Fibroblast of pulmonary artery (primary cell): ENCODE measurements around the gene GM2A.

Experiments used
- DNase-seq: peaks from one replicate; pipeline ENCODE4 v3.0.0-alpha.2; 2010; ENCODE audit warnings: low read depth
- H3K4me3 ChIP-seq: replicated peaks from 2 replicates; pipeline ENCODE4 v1.5.1; 2011; ENCODE audit warnings: low read depth, mild to moderate bottlenecking, control low read depth, low read length, moderate library complexity
- TF ChIP-seq, protein P1 (sequence below): IDR thresholded peaks from 2 replicates; pipeline ENCODE4 v1.5.1; 2011; ENCODE audit warnings: mild to moderate bottlenecking, control low read depth, low read length, inconsistent platforms; ENCODE audit errors: missing control alignments

GM2A gene

DNA sequence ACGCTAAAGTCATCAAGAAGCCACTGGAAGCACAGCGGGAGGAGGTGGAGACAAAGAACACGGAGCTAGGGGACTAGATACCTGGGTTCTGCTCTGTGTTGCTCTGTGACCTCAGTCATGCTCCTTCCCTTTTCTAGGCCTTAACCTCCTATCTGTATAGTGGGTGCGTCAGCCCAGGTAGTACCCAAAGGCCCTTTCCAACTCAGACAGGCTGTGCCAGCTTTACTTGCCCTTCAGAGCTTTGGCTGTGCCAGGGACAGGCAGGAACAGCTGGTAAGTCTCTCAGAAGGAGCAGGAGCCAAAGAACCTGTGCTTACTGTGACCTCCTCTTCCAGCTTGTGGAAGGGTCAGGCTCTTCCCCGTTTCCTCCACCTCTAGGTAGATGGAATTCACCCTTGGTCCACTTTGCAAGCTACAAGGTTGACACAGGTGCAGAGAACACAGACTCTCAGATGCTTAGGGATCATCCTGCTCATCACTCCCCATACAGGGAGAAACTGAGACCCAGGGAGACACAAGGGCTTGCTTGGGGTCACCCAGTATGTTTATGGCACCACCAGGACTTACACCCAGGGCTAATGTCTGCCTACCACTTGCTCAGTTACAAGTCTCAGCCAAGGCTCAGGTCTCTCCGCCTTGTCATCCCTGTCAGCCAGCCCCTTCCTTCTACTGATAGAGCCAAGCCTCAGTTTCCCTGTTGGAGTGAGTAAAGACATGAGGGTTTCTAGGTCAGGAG lies 30.8 kb upstream of the GM2A start:
- no peak overlapping the region for H3K4me3 ChIP-seq
- TF ChIP-seq, protein P1, sequence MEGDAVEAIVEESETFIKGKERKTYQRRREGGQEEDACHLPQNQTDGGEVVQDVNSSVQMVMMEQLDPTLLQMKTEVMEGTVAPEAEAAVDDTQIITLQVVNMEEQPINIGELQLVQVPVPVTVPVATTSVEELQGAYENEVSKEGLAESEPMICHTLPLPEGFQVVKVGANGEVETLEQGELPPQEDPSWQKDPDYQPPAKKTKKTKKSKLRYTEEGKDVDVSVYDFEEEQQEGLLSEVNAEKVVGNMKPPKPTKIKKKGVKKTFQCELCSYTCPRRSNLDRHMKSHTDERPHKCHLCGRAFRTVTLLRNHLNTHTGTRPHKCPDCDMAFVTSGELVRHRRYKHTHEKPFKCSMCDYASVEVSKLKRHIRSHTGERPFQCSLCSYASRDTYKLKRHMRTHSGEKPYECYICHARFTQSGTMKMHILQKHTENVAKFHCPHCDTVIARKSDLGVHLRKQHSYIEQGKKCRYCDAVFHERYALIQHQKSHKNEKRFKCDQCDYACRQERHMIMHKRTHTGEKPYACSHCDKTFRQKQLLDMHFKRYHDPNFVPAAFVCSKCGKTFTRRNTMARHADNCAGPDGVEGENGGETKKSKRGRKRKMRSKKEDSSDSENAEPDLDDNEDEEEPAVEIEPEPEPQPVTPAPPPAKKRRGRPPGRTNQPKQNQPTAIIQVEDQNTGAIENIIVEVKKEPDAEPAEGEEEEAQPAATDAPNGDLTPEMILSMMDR, result no peak
- DNase-seq, result no peak

DNA sequence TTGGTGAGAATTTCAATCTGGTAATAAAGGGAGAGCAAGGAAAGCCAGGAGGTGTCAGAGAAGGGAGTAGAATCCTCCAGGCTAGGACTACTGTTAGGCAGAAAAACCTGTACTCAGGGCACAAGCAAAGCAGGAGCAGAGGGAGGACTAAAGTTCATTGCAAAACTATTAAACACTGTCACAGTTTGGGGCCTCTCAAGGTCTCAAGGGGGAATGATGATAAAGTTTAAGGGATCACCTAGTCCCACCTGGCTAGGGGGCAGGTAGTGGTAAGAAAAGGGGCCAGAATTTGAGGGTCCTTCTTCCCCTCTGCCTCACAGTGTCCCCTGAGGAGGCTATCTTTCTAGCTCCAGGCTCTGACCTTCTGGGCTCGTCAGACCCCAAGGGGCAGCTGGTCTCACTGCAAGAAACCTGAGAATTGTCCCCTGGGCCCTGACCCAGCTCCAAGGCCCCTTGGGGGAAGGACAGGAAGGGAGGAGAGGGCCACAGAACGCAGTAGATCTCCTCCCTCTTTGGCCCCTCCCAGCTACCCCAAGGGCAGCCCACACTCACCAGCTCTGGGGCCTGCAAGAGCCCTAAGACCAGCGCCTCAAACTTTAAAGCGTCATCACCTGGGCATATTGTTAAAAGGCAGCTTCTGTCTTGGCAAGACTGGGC lies 30.1 kb upstream of the GM2A start:
- TF ChIP-seq, protein P1, result no peak
- H3K4me3 ChIP-seq, result peak overlapping the region; percentile 72
- DNase-seq, result no peak

DNA sequence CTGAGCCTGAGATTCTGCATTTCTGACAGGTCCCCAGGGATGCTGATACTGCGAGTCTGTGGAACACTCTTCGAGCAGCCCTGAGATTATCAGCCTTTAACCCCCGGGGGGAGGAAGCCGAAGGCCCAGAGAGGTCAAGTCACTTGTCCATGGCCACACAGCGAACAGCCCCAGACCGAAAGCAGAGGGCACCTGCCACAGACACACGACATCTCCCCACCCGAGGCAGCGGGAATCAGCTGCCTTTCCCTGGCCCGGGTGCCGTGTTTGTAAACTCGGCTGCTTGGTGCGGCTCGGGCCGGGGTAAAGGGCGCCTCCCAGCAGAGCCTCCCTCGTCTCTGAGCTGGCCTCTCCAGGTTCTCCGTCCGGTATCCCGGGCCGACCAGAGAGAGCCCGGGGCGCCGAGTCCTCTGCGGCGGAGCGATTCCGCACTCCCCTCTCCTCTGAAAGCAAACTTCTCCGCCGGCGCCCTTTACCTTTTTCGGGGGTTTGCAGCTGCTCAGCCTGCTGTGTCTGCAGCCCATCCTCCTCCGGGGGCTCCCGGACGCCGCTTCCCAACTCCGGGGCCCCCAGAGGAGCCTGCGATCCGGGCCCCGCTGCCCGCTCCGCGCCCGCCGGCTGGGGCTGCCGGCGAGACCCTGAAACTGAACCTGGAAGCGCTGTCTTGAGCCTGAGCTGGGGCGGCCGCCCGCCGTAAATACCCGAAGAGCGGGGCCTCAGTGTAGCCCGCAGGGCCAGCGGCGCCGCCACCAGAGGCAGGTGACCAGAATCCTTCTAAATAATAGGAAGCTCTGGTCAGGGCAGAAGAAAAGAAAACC lies 29.3 kb upstream of the GM2A start, which contains the start of gene CCDC69:
Gene CCDC69 (minus strand): TSS at position 646 of the 818 bp plus-strand sequence. CDS start 122 bp downstream, at position 524.
- DNase-seq, result peak; percentile 72
- H3K4me3 ChIP-seq, result peak within 1 kb of the TSS; percentile 72
- TF ChIP-seq, protein P1, result peak; percentile 23

DNA sequence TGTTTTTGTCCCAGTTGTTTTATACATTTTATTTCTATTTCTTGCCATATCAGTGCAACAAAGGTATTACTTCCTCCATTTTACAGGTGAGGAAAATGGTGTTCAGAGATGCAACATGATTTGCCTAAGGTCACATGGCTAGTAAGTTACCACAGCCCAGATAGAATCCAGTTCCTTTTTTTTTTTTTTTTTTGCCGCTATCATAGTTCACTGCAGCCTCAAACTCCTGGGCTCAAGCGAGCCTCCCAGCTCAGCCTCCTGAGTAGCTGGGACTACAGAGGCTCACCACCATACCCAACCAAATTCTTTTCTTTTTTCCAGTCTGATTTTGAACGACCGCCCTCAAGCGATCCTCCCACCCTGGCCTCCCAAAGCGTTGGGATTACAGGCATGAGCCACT lies 28.6 kb upstream of the GM2A start:
- TF ChIP-seq, protein P1, result no peak
- DNase-seq, result no peak
- H3K4me3 ChIP-seq, result peak overlapping the region; percentile 72

DNA sequence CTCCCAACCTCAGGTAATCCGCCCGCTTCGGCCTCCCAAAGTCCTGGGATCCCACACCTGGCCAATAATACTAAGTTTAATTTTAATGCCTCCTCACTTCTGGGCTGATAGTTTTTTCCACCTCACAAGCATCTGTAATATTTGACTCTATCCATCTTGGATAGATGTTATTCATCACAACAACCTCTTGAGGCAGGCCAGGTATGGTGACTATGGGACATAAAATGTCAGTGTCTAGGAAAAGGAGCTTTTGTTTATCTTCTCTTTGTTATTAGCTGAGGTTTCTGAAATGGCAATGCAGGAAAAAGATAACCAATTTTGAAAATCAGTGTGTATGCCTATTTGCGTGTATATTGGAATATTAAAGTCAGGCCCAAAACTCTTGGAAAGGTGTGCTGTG lies 27.9 kb upstream of the GM2A start:
- TF ChIP-seq, protein P1, result no peak
- no peak overlapping the region for H3K4me3 ChIP-seq
- no peak for DNase-seq

DNA sequence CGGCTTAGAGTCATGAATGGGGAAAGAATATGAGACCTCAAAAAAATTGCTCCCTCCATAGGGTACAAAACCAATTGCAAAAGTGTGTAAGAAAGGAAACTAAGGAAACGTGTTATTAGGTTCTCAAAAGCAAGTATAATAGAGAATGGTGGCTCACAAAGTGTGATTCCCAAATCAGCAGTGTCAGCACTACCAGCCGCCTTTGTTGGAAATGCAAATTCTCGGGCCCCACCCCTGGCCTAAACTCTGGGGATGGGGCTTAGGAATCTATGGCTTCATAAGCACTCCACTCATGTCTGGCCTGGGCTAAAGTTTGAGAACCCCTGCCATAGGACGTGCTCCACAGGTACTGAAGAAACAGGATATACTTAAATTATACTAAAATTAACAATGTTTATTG lies 27.5 kb upstream of the GM2A start:
- no peak overlapping the region for H3K4me3 ChIP-seq
- no peak for DNase-seq
- TF ChIP-seq, protein P1, result no peak
